NCI-H345 (cell line): ENCODE measurements around the gene CNN2.

Experiments
- DNase-seq: peaks from one replicate; lab custom pipeline; 2025; lab: John Stamatoyannopoulos, UW

The CNN2 gene

GRCh38 chr19:995051-995827, 31.2 kb upstream of the CNN2 start:
- DNase-seq, result no peak

GRCh38 chr19:996051-996838, 30.2 kb upstream of the CNN2 start:
- peak; percentile 84 for DNase-seq

GRCh38 chr19:998064-998463, 28.3 kb upstream of the CNN2 start:
- no peak for DNase-seq

- DNase-seq, result no peak
These were observed 27.1 kb upstream of the CNN2 start for GRCh38 chr19:999379-999719.

- no peak for DNase-seq
These were observed 26.3 kb upstream of the CNN2 start, which contains the start of gene GRIN3B for GRCh38 chr19:1000095-1000494. GRIN3B (plus strand) TSS chr19:1000419; CDS start chr19:1000438, 19 bp downstream.

- no peak for DNase-seq
These were observed 25.5 kb upstream of the CNN2 start for GRCh38 chr19:1000591-1001537.

GRCh38 chr19:1001538-1002166, 24.8 kb upstream of the CNN2 start:
- DNase-seq, result peak; percentile 38

GRCh38 chr19:1002600-1002999, 23.8 kb upstream of the CNN2 start:
- DNase-seq, result no peak

GRCh38 chr19:1003283-1003682, 23.1 kb upstream of the CNN2 start:
- DNase-seq, result no peak

GRCh38 chr19:1004204-1004802, 22.1 kb upstream of the CNN2 start:
- no peak for DNase-seq

- DNase-seq, result no peak
These were observed 21.4 kb upstream of the CNN2 start for GRCh38 chr19:1004803-1005664.

GRCh38 chr19:1006711-1007398, 19.6 kb upstream of the CNN2 start:
- no peak for DNase-seq

GRCh38 chr19:1007399-1008251, 18.8 kb upstream of the CNN2 start:
- peak; percentile 29 for DNase-seq

- DNase-seq, result no peak
These were observed 18.0 kb upstream of the CNN2 start for GRCh38 chr19:1008268-1009040.

GRCh38 chr19:1009041-1009980, 17.1 kb upstream of the CNN2 start:
- DNase-seq, result no peak

GRCh38 chr19:1009981-1010538, 16.3 kb upstream of the CNN2 start:
- no peak for DNase-seq
